Heart left ventricle (tissue), 16 donors: Measurements from ENCODE around the gene NENF. TPM values are rescaled to one million over a fixed set of nuclear protein-coding genes. Genes with fewer than 3 reads are reported as not detected.

ENCODE experiments used
- ATAC-seq, 4 donors: fragments of 200-7000 bp; cut with Tn5 transposase; one replicate each; pipeline ENCODE4 v1.9.1; 2020 to 2022; ENCODE audit warnings: moderate library complexity in 4 of 4, mild to moderate bottlenecking in 3 of 4, moderate number of reproducible peaks in 1 of 4
- DNase-seq, 5 donors: peaks; one replicate each; pipeline ENCODE4 v3.0.0-alpha.2; 2020
- H3K27ac ChIP-seq, 12 donors: fragments of 200-600 bp; sonication (generic) in 4 of 12; one replicate each; pipeline versions ENCODE4 v1.5.0 to v1.8.0; 2016 to 2022; ENCODE audit warnings: mild to moderate bottlenecking in 2 of 12
- H3K27me3 ChIP-seq, 9 donors: fragments of 200-600 bp; sonication (generic) in 2 of 9; one replicate each; pipeline versions ENCODE4 v1.5.1 to v1.8.0; 2016 to 2022; ENCODE audit warnings: mild to moderate bottlenecking in 3 of 9
- H3K36me3 ChIP-seq, 9 donors: fragments of 200-600 bp; sonication (generic) in 2 of 9; one replicate each; pipeline versions ENCODE4 v1.5.0 to v1.8.0; 2018 to 2022; ENCODE audit warnings: mild to moderate bottlenecking in 2 of 9
- H3K4me1 ChIP-seq, 12 donors: fragments of 200-600 bp; sonication (generic) in 4 of 12; one replicate each; pipeline versions ENCODE4 v1.5.0 to v1.8.0; 2016 to 2022; ENCODE audit warnings: mild to moderate bottlenecking in 3 of 12
- H3K4me3 ChIP-seq, 12 donors: fragments of 200-600 bp; sonication (generic) in 4 of 12; one replicate each; pipeline versions ENCODE4 v1.5.0 to v1.8.0; 2017 to 2022; ENCODE audit warnings: mild to moderate bottlenecking in 9 of 12, moderate library complexity in 4 of 12
- H3K9me3 ChIP-seq, 12 donors: fragments of 200-600 bp; sonication (generic) in 4 of 12; one replicate each; pipeline versions ENCODE4 v1.5.0 to v1.8.0; 2016 to 2022; ENCODE audit warnings: mild to moderate bottlenecking in 1 of 12
- POLR2A ChIP-seq, 2 donors: fragments of 450-650 bp; IDR thresholded peaks; one replicate each; pipeline ENCODE4 v1.6.1; 2017; ENCODE audit warnings: antibody characterized with exemption in 2 of 2, mild to moderate bottlenecking in 2 of 2, moderate library complexity in 2 of 2
- WGBS, 4 donors: extraction: QIAGEN DNeasy Blood & Tissue Kit in 2 of 4; methylation state at CpG; one replicate each; pipeline versions ENCODE4 v1.1.5 to v1.1.7; 2013 to 2018; 5-methylcytosine and 5-hydroxymethylcytosine counted together
- intact Hi-C, 10 donors: fragments of 100-400 bp; cut with DNase I; formaldehyde crosslinking; loops; one replicate each; pipeline versions ENCODE4 v1.11.1 to v1.14.2; 2022
- polyA plus RNA-seq, 2 donors: library from polyadenylated mRNA; stranded (reverse); fragments of 200-250 nt; gene quantifications; one replicate each; pipeline ENCODE4 v1.2.3, GENCODE V29; 2013
- total RNA-seq, 9 donors: library from RNA; depleted of rRNA in 2 of 9; stranded (reverse); fragments of >200 nt in 2 of 9; fragmentation: NEBNext Ultra II Directional in 3 of 9; extraction: Animal tissue kit (Norgen Biotek cat#: 25700) in 3 of 9; gene quantifications; one replicate each; pipeline versions ENCODE4 v1.1.0 to v1.2.4, GENCODE V29; 2016 to 2023
- TF ChIP-seq, protein P1 (sequence below), 12 donors: fragments of 200-600 bp; sonication (generic) in 4 of 12; IDR thresholded peaks; one replicate each; pipeline versions ENCODE4 v1.5.0 to v1.8.0; 2018 to 2022; ENCODE audit warnings: antibody characterized with exemption in 12 of 12, mild to moderate bottlenecking in 5 of 12
- donor health status: ischemic (EF 13 %, LVEDD 7.1; RV severe dilation, severe dysfunction).
- donor health status: healthy with polysubstance abuse.
- donor health status: DM: no; HTN: yes; CAD: no.
- donor health status: DM: no; HTN: no; CAD: no.
- donor health status: ischemic (EF 25% LVEDD 6.9; RV normal size, moderate dysfunction).
- donor health status: ischemic (EF 25% LVEDD 5.7; RV mildly dilated, moderate dysfunction).
- donor health status: healthy.
- donor health status: DM: yes; HTN: yes; CAD: no.
- donor health status: ischemic (EF 35%, LVEDD 5.7; RV mildly dilated, moderate dysfunction).
- donor health status: nonischemic (EF 11% LVEDD 7.7; RV severe dilation, severe dysfunction).
- donor health status: DM: yes; HTN: yes; CAD: no.
- donor health status: PGD.
- donor health status: ischemic (EF 29% LVEDD 5.4; RV normal size, mild dysfunction).
- donor health status: nonischemic (EF 23%, LVEDD 6.1; RV moderate dilation, normal function).

Gene NENF
- total and polyA plus RNA-seq, 11 donors: 69.8 to 174 (median 105) TPM

DNA sequence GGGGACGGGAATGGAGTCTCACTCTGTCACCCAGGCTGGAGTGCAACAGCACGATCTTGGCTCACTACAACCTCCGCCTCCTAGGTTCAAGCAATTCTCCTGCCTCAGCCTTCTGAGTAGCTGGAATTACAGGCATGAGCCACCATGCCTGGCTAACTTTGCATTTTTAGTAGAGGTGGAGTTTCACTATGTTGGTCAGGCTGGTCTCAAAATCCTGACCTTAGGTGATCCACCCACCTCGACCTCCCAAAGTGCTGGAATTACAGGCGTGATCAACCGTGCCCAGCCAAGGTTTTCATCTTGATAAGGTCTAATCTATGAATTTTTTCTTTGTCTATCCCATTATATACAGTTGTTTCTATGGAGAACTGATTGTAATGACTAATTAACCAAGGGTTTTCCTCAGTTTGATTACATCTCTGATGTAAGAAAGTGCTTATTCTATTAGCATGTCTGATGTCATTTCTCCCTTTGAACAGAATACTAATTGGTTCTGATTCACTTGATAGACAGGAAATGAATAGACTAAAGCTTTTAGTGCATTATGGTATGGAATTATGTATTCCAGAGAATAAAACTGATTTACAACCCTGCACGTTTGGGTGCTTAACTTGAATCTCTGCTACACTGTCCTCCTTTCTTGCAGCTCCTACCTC lies 29.9 kb upstream of the NENF start:
- Histone ChIP-seq H3K36me3 (peaks cover 0 to 36% (median 4%) of the 10 kb centered on the region in 9 donors), H3K4me1 (peaks cover 0 to 21% (median 0%) of the 10 kb centered on the region in 12 donors), H3K27me3 (no peaks in the 10 kb centered on the region), H3K9me3 (peaks cover 0 to 6% (median 0%) of the 10 kb centered on the region in 12 donors), H3K27ac (no peak overlapping the region), H3K4me3 (no peak overlapping the region)
- 89 to 95% (median 93%) methylated on average over 7 of the region's 7 CpGs for WGBS, 4 donors
- DNase-seq (no peak), ATAC-seq (no peak)
- intact Hi-C loops: no loop called here
- no peak for TF ChIP-seq POLR2A (IDR thresholded peaks at IDR 0.05)
- TF ChIP-seq, protein P1, sequence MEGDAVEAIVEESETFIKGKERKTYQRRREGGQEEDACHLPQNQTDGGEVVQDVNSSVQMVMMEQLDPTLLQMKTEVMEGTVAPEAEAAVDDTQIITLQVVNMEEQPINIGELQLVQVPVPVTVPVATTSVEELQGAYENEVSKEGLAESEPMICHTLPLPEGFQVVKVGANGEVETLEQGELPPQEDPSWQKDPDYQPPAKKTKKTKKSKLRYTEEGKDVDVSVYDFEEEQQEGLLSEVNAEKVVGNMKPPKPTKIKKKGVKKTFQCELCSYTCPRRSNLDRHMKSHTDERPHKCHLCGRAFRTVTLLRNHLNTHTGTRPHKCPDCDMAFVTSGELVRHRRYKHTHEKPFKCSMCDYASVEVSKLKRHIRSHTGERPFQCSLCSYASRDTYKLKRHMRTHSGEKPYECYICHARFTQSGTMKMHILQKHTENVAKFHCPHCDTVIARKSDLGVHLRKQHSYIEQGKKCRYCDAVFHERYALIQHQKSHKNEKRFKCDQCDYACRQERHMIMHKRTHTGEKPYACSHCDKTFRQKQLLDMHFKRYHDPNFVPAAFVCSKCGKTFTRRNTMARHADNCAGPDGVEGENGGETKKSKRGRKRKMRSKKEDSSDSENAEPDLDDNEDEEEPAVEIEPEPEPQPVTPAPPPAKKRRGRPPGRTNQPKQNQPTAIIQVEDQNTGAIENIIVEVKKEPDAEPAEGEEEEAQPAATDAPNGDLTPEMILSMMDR (IDR thresholded peaks at IDR 0.05): no peak

DNA sequence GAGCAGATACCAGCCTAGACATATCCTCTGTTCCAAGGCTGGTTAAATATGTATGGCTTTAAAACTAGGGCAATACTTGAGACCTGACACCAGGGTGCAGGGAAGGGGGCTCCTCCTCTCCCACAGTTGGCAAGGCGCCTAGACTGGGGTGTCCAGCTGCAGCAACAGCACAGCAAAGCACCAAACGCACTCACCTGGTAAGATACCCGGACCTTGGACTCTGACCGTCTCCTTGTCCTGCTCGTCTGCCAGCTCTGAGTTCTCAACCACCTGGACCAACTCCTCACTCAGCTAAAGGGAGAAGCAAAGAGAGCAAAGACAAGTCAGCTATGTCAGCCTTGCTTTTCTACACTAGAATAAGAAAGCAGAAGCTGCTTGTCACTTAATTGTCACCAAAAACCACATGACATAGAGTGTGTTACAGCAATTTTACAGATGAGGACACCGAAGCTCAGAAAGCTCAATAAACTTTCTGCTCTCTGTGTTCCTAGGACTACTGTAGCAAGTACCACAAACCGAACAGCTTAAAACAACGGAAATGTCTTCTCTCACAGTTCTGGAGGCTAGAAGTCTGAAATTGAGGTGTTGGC lies 22.4 kb upstream of the NENF start:
- intact Hi-C loops: no loop called here
- Histone ChIP-seq H3K4me3 (no peak overlapping the region), H3K4me1 (peaks cover 0 to 48% (median 6%) of the 10 kb centered on the region in 12 donors), H3K9me3 (peaks cover 0 to 5% (median 0%) of the 10 kb centered on the region in 12 donors), H3K36me3 (peaks cover 0 to 65% (median 25%) of the 10 kb centered on the region in 9 donors), H3K27ac (peak overlapping the region in 1 of 12 donors; percentile 62), H3K27me3 (no peaks in the 10 kb centered on the region)
- DNase-seq: no peak
- ATAC-seq: no peak
- whole genome bisulfite sequencing, 4 donors: 94 to 96% (median 95%) methylated on average over 7 to 8 of the region's 8 CpGs
- TF ChIP-seq POLR2A (IDR thresholded peaks at IDR 0.05): no peak
- TF ChIP-seq, protein P1 (IDR thresholded peaks at IDR 0.05): no peak

DNA sequence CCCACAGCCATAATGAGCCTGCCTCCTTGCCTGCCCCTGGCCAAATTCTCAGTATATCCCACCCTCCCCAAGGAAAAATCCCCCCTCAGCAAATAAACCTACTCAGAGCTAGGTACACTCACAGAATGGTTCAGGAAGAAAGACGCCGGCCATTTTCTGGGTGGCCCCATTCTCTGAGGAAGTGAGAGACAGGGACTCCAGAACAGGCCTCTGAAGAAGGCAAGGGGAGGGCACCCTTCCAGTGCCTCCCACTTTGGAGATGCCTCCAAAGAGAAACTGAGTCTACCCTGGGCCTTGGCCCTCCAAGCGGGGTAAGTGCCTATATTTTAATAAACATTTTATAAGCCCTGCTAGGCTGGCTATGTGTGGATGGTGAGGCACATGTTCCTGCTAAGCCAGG lies 20.3 kb upstream of the NENF start:
- Histone ChIP-seq H3K4me1 (peaks cover 0 to 54% (median 6%) of the 10 kb centered on the region in 12 donors), H3K4me3 (peak overlapping the region in 1 of 12 donors; percentile 25), H3K9me3 (peaks cover 0 to 1% (median 0%) of the 10 kb centered on the region in 12 donors), H3K27ac (no peak overlapping the region), H3K36me3 (peaks cover 0 to 44% (median 20%) of the 10 kb centered on the region in 9 donors), H3K27me3 (no peaks in the 10 kb centered on the region)
- no peak for TF ChIP-seq POLR2A (IDR thresholded peaks at IDR 0.05)
- TF ChIP-seq, protein P1 (IDR thresholded peaks at IDR 0.05): no peak
- intact Hi-C loops: no loop called here
- 92 to 100% (median 93%) methylated on average over 3 of the region's 3 CpGs for WGBS, 4 donors
- DNase-seq (no peak), ATAC-seq (no peak)

DNA sequence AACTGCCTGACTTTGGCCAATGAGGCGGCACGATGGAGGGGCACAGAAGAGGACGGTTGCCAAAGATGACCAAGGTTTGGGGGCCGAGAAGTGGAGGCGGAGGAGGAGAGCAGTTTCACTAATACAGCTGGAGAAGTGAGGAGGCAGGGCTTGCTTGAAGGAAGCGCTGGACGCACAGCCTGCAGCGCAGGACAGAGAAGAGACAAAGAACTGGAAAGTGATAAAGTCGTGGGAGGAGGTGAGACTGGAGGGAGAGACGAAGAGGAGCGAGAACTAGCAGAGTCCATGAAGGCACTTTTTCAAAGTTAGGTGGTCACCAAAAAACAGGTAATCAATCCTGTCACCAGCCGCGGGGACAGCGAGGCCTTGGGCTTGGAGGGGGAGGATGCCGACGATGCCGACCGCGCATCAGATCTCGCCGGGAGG lies 18.8 kb upstream of the NENF start:
- Histone ChIP-seq H3K27me3 (no peaks in the 10 kb centered on the region), H3K36me3 (peaks cover 0 to 29% (median 15%) of the 10 kb centered on the region in 9 donors), H3K4me3 (peak overlapping the region; percentile 68 to 96 (median 88)), H3K27ac (peak overlapping the region in 4 of 12 donors; percentile 62 to 79 (median 65)), H3K4me1 (peaks cover 0 to 54% (median 6%) of the 10 kb centered on the region in 12 donors), H3K9me3 (no peaks in the 10 kb centered on the region)
- no peak for TF ChIP-seq POLR2A (IDR thresholded peaks at IDR 0.05)
- TF ChIP-seq, protein P1 (IDR thresholded peaks at IDR 0.05): no peak
- no peak for DNase-seq
- intact Hi-C loops: no loop called here
- 19 to 24% (median 21%) methylated on average over 21 of the region's 21 CpGs for WGBS, 4 donors
- ATAC-seq: peak in 1 of 4 donors; percentile 3
